ENCODE data around the gene FRMPD1.
A peak's percentile ranks its signal among the peaks of the same experiment; 100 is the strongest.
"Not testable (repeated sequence)": the region's sequence is repeated elsewhere in the genome, so short reads cannot be mapped to it uniquely, and the experiment has no call there.

Gene FRMPD1

GRCh38 chr9:37732952-37733351, 82.2 kb downstream of the FRMPD1 start:
- no peak for DNase-seq (ENCODE audit: low read depth in 3 of 3, low spot score in 1 of 3)

GRCh38 chr9:37739222-37739621, 88.5 kb downstream of the FRMPD1 start:
- no peak for DNase-seq (ENCODE audit: low read depth in 3 of 3, low spot score in 1 of 3)

GRCh38 chr9:37740128-37740527, 89.4 kb downstream of the FRMPD1 start:
- DNase-seq (ENCODE audit: low read depth in 3 of 3, low spot score in 1 of 3), result no peak

GRCh38 chr9:37740631-37741328, 90.0 kb downstream of the FRMPD1 start:
- DNase-seq (ENCODE audit: low read depth in 3 of 3, low spot score in 1 of 3), result no peak

GRCh38 chr9:37745970-37746369, 95.2 kb downstream of the FRMPD1 start:
- DNase-seq (ENCODE audit: low read depth in 3 of 3, low spot score in 1 of 3), result no peak

- no peak for DNase-seq (ENCODE audit: low read depth in 3 of 3, low spot score in 1 of 3)
These were observed 95.9 kb downstream of the FRMPD1 start for GRCh38 chr9:37746448-37747270.

GRCh38 chr9:37747271-37747753, 96.6 kb downstream of the FRMPD1 start:
- DNase-seq (ENCODE audit: low read depth in 3 of 3, low spot score in 1 of 3), result peak in 2 of 3 donors; percentile 14 to 36

GRCh38 chr9:37749129-37749528, 98.4 kb downstream of the FRMPD1 start:
- no peak for DNase-seq (ENCODE audit: low read depth in 3 of 3, low spot score in 1 of 3)

GRCh38 chr9:37751186-37751585, 100.4 kb downstream of the FRMPD1 start:
- no peak for DNase-seq (ENCODE audit: low read depth in 3 of 3, low spot score in 1 of 3)

- not testable (repeated sequence) for DNase-seq (ENCODE audit: low read depth in 3 of 3, low spot score in 1 of 3)
These were observed 101.0 kb downstream of the FRMPD1 start for GRCh38 chr9:37751704-37752103.

GRCh38 chr9:37752112-37752511, 101.4 kb downstream of the FRMPD1 start:
- not testable (repeated sequence) for DNase-seq (ENCODE audit: low read depth in 3 of 3, low spot score in 1 of 3)

- DNase-seq (ENCODE audit: low read depth in 3 of 3, low spot score in 1 of 3), result no peak
These were observed 102.1 kb downstream of the FRMPD1 start for GRCh38 chr9:37752642-37753488.

- peak; percentile 8 to 65 (median 44) for DNase-seq (ENCODE audit: low read depth in 3 of 3, low spot score in 1 of 3)
These were observed 102.9 kb downstream of the FRMPD1 start, which contains the start of gene TRMT10B for GRCh38 chr9:37753489-37754190. Gene TRMT10B (plus strand): TSS chr9:37753805. CDS start chr9:37761932, 8,127 bp downstream.

- DNase-seq (ENCODE audit: low read depth in 3 of 3, low spot score in 1 of 3), result no peak
These were observed 108.0 kb downstream of the FRMPD1 start for GRCh38 chr9:37758747-37759146.

- DNase-seq (ENCODE audit: low read depth in 3 of 3, low spot score in 1 of 3), result no peak
These were observed 109.8 kb downstream of the FRMPD1 start for GRCh38 chr9:37760416-37761161.

- DNase-seq (ENCODE audit: low read depth in 3 of 3, low spot score in 1 of 3), result no peak
These were observed 110.8 kb downstream of the FRMPD1 start for GRCh38 chr9:37761511-37761910.

- DNase-seq (ENCODE audit: low read depth in 3 of 3, low spot score in 1 of 3), result not testable (repeated sequence)
These were observed 114.5 kb downstream of the FRMPD1 start for GRCh38 chr9:37765263-37765662.

- no peak for DNase-seq (ENCODE audit: low read depth in 3 of 3, low spot score in 1 of 3)
These were observed 118.6 kb downstream of the FRMPD1 start for GRCh38 chr9:37769306-37769705.

GRCh38 chr9:37769995-37770394, 119.2 kb downstream of the FRMPD1 start:
- DNase-seq (ENCODE audit: low read depth in 3 of 3, low spot score in 1 of 3), result no peak

All from stimulated activated CD4-positive, alpha-beta T cell treated with anti-CD3 and anti-CD28 coated beads, TNF-alpha, amount 100 ng/mL, for 1 hour (primary cell).